ENCODE measurements around the gene OLFML1.

DNA sequence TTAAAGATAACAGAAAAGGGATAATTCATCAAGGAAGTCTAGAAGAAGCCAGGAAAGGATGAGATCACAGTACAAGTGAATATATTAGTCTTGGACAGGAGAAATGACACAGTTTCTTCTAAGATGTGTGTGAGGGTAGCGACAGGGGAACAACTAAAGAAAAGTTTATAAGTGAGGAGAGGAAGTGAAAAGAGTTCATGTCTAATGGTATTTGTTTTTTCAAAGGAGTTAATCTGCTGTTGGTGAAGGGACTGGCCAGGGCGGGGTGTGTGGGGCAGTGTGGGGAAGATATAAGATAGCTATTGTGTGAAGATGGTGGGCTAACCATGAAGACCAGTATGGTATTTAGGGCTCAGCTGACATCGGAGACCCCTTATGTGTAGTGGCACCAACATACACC, 20.9 kb downstream of the OLFML1 start:
- TF ChIP-seq, protein P1, sequence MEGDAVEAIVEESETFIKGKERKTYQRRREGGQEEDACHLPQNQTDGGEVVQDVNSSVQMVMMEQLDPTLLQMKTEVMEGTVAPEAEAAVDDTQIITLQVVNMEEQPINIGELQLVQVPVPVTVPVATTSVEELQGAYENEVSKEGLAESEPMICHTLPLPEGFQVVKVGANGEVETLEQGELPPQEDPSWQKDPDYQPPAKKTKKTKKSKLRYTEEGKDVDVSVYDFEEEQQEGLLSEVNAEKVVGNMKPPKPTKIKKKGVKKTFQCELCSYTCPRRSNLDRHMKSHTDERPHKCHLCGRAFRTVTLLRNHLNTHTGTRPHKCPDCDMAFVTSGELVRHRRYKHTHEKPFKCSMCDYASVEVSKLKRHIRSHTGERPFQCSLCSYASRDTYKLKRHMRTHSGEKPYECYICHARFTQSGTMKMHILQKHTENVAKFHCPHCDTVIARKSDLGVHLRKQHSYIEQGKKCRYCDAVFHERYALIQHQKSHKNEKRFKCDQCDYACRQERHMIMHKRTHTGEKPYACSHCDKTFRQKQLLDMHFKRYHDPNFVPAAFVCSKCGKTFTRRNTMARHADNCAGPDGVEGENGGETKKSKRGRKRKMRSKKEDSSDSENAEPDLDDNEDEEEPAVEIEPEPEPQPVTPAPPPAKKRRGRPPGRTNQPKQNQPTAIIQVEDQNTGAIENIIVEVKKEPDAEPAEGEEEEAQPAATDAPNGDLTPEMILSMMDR (CRISPR knock-in tag; IDR thresholded peaks at IDR 0.05): no peak
- TF ChIP-seq POLR2A (IDR thresholded peaks at IDR 0.05; ENCODE audit: insufficient read depth in 1 of 2, low read depth in 2 of 2, low read length in 2 of 2): no peak
- no peak for TF ChIP-seq ZNF441 (CRISPR knock-in tag; IDR thresholded peaks at IDR 0.05; ENCODE audit: borderline replicate concordance)
- TF ChIP-seq, protein P2, sequence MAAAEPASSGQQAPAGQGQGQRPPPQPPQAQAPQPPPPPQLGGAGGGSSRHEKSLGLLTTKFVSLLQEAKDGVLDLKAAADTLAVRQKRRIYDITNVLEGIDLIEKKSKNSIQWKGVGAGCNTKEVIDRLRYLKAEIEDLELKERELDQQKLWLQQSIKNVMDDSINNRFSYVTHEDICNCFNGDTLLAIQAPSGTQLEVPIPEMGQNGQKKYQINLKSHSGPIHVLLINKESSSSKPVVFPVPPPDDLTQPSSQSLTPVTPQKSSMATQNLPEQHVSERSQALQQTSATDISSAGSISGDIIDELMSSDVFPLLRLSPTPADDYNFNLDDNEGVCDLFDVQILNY (CRISPR knock-in tag; conservative IDR thresholded peaks at IDR 0.05): no peak
- no peak for TF ChIP-seq FOSL1 (CRISPR knock-in tag; IDR thresholded peaks at IDR 0.05; ENCODE audit: borderline replicate concordance)
- TF ChIP-seq ZBTB1 (CRISPR knock-in tag; IDR thresholded peaks at IDR 0.05; ENCODE audit: borderline replicate concordance): no peak
- TF ChIP-seq SNAPC4 (CRISPR knock-in tag; IDR thresholded peaks at IDR 0.05): no peak
- no peak for TF ChIP-seq MTF1 (CRISPR knock-in tag; IDR thresholded peaks at IDR 0.05)
- no peak for TF ChIP-seq CC2D1A (CRISPR knock-in tag; IDR thresholded peaks at IDR 0.05)
- no peak for TF ChIP-seq TP53 (CRISPR knock-in tag; conservative IDR thresholded peaks at IDR 0.05)

All from HepG2 (cell line).